GM20431 (cell line): ENCODE data around the gene PLSCR3.

Source experiments
- in situ Hi-C: fragments of 300-500 bp; cut with MseI, MboI; formaldehyde crosslinking; loops from one replicate; pipeline ENCODE4 v1.15.0; 2020; ENCODE audit warnings: low sequenced_read_pairs; ENCODE audit not compliant: unreplicated experiment

Gene PLSCR3

DNA sequence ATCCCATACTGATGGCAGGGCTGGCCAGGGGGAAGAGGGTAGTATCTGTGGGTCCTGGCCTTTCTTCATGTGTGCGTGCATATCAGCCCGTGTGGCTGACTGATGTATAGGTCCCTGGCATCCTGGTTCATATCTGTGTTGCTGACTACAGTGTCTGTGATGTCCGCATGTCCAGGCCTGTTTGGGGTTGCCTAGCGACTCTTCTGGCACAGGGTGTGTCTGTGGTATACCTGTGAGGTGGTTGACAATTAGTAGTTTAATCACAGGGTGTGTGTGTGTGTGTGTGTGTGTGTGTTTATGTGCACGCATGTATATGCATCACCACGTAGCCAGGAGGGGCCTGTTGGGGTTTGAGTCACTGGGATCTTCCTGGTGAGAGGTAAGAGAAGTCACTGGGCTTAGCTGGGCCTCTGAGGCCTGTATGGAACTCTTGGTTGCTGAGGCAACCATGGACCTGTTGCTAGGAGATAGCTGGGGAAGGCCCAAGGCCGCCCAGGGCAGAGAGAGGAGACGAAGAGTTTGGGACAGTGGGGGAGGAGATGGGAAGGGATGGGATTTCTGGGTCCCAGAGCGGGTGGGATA, 40.0 kb downstream of the PLSCR3 start:
- in situ Hi-C loops: no loop called here

- in situ Hi-C loops: no loop called here
Measured at GRCh38 chr17:7352910-7353635, 41.3 kb downstream of the PLSCR3 start.

GRCh38 chr17:7352503-7352889, 41.8 kb downstream of the PLSCR3 start:
- in situ Hi-C loops: no loop called here

DNA sequence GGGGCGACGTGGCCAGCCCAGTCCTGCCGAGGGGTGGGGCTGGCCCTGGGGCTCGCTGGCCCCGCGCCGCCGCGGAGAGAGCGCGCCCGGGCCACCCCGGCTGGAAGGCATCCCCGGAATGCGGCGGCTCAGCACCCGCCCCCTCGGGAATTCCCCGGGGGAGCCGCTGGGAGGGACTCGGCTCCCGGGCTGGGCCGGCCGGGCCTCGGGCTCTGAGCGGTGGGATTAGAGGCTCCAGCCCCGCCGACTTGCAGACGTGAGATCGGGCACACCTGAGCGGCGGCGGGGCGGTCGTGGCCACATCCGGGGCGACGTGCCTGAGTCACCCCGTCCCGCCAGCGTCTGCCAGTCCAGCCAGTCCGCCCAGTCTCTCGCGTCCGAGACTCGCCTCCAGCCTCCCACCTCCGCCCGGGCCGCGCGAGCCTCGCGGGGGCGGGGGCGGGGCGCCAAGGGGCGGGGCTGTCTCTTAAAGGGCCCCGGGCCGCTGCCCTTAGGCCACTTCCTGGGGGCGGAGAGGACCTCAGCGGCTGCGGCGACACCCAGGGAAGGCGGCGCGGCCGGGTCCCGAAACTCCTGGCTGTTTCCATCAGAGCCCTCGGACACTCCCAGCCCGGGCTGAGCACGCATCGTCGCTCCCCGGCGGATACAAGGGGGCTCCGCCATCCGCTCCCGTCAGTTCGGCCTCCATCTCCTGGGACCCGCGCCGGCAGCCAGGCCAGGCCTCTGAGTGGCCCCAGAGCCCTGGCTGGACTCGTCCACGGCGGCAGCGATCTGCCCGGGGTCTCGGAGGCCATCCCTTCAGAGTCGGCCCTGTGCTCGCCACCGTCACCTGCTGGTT, 42.4 kb downstream of the PLSCR3 start, which contains the start of gene KCTD11:
TSS of gene KCTD11 (plus strand) at position 498 of the 838 bp plus-strand sequence.
- in situ Hi-C loops: no loop called here

DNA sequence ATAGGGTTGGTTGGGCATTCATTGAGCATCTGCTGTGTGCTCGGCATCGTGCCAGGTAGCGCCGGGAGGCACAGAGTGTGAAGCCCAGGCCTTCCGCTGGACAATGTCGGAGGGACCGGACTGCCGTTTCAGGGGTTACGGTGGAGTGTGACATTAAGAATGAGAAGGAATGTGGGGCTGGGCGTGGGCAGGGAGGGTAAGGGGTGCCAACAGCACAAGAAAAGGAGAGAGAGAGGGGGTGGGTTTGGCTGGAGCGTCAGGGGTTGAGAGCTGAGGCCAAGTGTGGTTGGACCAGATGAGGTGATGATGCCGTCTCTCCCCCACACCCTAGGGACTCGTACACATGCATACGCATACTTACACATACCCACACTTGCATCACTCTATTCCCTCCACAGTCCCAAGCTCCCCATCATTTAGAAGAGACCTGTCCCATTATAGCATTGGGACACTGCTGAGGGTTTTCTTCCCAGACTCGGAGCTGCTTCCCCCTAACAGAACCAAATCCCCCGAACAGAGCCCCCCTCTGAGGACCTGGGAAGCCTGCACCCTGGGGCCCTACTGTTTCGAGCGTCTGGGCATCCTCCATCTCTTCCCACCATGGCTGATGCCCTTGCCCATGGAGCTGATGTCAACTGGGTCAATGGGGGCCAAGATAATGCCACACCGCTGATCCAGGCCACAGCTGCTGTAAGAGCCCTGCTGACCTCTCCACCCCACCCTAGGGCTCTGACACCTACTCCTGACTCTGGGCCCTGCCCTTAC, 45.7 kb downstream of the PLSCR3 start:
- in situ Hi-C loops: no loop called here

DNA sequence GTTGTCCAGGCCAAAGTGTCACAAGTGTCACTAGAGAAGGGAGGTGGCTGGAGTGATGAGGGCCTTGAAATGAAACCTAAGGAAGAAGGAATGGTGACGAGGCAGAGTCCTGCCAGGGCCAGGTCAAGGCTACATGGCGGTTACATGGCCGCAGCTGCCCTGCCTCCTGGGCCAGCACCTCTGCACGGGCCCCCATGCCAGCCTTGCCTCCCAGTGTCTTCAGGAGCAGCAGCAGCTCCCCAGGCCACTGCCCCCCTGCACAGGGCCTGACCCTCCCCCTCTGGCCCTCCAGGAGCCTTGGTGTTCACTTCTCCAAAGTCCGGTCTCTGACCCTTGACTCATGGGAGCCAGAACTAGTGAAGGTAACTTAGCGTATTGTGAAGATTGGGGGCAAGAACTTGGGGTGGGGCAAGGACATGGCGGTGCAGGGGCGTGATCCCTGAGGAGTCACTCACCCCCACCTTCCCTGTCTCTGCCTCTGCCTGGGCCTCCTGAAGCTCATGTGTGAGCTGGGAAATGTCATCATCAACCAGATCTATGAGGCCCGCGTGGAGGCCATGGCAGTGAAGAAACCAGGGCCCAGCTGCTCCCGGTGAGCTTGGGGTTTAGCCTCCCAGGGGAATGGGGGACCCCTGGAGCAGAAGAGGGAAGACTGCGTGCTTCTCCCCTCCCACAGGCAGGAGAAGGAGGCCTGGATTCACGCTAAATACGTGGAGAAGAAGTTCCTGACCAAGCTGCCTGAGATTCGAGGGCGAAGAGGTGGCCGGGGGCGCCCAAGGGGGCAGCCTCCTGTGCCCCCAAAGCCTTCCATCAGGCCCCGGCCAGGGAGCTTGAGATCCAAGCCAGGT, 46.5 kb downstream of the PLSCR3 start:
- in situ Hi-C loops: no loop called here

- in situ Hi-C loops: no loop called here
Measured at GRCh38 chr17:7346761-7347614, 47.3 kb downstream of the PLSCR3 start.

- in situ Hi-C loops: no loop called here
Measured at GRCh38 chr17:7343250-7343649, 51.1 kb downstream of the PLSCR3 start.

DNA sequence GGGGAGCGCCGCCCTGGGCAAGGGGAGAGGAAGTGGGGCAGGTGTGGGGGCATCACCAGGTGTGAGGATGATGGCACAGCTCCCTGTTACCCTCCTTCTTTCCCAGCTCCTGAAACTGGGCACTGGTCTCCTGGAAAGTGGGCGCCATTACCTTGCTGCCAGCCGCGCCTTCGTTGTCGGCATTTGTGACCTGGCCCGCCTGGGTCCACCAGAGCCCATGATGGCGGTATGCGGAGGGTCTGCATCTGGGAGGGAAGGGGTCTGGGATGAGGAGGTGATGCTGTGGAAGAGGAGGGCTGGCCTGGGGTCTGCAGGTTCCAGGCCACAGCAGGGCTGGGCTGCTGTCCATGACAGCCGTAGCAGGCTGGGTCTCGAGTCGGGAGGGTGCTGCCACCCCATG, 52.5 kb downstream of the PLSCR3 start:
- in situ Hi-C loops: no loop called here

GRCh38 chr17:7340179-7340578, 54.1 kb downstream of the PLSCR3 start:
- in situ Hi-C loops: no loop called here
